GM21737 (cell line): ENCODE results near the gene FAM9C.
"Not testable (repeated sequence)": the region's sequence is repeated elsewhere in the genome, so short reads cannot be mapped to it uniquely, and the experiment has no call there.

Source experiments
- ATAC-seq: cut with Tn5 transposase; IDR thresholded peaks from one replicate; pipeline ENCODE4 v1.9.1; 2021; ENCODE audit warnings: mild to moderate bottlenecking, moderate library complexity; ENCODE audit not compliant: unreplicated experiment

FAM9C gene

GRCh38 chrX:13076176-13076961 is 31.9 kb upstream of the FAM9C start:
- ATAC-seq: no peak

- peak; percentile 77 for ATAC-seq
Measured at GRCh38 chrX:13074297-13075262, 30.2 kb upstream of the FAM9C start.

DNA sequence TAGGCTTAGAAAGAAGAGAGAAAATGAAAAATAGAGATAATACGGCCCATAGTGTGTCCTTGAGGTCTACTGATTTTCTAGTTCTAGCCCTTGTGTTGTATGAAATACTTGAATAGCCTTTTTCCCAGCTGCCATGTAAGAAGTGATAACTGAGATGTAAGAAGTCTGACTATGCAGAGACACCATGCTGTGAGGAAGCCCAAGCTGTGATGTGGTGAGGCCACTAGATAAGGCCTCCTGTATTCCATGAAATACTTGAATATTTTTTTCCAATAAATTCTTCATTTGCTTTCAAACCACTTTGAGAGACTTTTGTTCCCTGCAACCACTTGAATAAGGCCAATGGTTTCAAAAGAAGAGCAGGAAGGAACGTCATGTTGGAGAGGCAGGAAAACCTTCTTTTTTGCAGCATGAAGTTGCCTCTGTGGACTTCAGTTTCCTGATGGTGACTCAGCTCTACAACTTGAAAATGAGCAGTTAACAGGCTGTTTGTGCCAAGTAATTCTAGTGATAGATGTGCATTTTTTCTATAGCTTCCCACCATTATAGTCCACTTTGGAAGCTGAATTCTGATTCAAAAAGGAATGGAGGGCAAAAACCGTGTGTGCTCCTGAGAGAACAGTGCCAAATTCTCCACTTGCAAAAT is 25.5 kb upstream of the FAM9C start:
- no peak for ATAC-seq

- no peak for ATAC-seq
Measured at GRCh38 chrX:13068651-13069050, 24.2 kb upstream of the FAM9C start.

DNA sequence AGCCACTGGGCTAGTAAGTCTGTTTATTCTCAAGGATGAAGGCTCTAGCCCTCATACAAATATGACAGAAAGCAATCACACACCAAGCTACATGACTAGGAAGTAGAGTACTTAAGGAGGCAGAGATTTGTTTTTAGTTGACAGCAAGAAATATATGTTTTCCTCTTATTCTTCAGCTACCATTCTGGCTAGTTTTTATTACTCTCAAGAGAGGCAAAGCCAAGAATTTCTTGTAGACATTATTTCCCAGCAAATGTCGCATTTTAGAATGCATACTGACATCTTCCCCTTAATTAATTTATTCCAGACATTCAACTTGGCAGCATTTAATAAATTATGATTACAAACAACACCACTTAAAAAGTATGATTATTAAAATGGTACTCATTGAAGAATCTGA is 23.4 kb upstream of the FAM9C start:
- ATAC-seq: no peak

DNA sequence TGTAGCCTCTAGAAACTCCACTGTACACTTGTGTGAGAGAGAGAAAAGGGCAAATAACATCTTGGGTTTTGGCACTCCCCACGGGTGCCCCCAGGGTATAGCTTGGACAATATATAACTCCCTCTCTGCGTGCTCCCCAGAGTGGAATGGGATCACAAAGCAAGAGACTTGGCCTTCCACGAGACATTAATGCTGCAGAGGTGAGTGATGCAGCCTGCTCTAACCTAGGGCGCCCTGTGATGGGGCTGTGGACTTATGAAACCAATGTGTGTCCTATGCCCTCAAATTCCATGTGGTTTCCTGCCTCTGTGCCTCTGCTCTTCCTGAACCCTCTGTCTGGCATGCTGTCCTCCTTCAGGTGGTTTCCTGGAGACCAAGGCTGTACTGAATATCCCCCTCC is 22.0 kb upstream of the FAM9C start:
- ATAC-seq: no peak

- no peak for ATAC-seq
Measured at GRCh38 chrX:13064599-13065143, 20.3 kb upstream of the FAM9C start.

DNA sequence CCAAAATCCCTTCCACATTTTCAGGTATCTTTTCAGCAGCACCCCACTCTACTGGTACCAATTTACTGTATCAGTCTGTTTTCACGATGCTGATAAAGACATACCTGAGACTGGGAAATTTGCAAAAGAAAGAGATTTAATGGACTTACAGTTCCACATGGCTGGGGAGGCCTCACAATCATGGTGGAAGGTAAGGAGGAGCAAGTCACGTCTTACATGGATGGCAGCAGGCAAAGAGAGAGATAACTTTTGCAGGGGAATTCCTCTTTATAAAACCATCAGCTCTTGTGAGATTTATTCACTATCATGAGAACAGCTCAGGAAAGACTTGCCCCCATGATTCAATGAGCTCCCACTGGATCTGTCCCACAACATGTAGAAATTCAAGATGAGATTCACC is 18.7 kb upstream of the FAM9C start:
- ATAC-seq: not testable (repeated sequence)

- not testable (repeated sequence) for ATAC-seq
Measured at GRCh38 chrX:13062331-13062730, 17.9 kb upstream of the FAM9C start.

- not testable (repeated sequence) for ATAC-seq
Measured at GRCh38 chrX:13061215-13061708, 16.8 kb upstream of the FAM9C start.

- ATAC-seq: no peak
Measured at GRCh38 chrX:13059637-13060499, 15.4 kb upstream of the FAM9C start.

GRCh38 chrX:13055486-13055885 is 11.1 kb upstream of the FAM9C start:
- no peak for ATAC-seq

- no peak for ATAC-seq
Measured at GRCh38 chrX:13053171-13053570, 8.8 kb upstream of the FAM9C start.

DNA sequence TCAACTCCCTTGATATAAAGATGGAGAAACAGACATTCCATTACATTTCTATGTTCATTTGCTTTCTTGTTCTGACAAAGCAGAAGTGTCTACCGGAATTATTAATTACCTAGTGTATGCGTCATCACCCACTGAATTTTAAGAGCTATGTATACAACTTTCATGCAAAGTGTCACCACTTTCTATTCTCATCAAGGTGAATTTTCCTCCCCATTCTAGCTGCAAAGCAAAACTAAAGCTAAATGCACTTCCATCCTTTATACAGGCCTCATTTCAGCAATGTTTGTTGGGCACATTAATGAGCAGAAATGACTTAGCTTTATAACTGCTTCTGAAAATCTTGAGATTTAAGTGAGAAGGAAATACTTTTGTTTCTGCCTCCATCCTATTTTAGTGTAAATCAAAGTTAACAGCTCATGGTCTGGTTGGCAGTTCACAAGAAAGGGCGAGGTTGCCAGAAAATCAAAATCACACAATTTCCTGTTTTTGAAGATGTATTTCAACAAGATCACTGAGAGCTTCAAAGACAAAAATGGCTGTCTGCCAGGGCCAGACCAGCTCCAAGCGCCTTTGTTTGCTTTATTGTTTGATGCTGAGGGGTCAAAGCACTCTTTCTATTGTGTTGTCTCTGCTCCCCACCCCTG is 7.2 kb upstream of the FAM9C start:
- ATAC-seq: peak; percentile 65

DNA sequence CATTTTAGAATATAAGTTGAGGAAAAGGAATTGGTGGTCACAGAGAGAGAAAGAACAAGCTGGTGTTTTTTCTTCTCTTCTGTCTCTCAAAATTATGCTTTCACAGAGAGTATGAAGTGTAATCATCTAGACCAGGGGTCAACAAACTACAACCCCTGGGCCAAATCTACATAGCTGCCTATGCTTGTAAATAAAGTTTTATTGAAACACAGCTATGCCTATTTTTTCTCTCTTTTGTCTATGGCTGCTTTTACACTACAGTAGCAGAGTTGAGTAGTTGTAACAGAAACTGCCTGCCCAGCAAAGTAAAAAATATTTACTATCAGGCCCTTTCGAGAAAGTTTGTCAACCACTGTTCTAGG is 6.7 kb upstream of the FAM9C start:
- ATAC-seq: no peak

GRCh38 chrX:13050151-13050550 is 5.7 kb upstream of the FAM9C start:
- no peak for ATAC-seq

DNA sequence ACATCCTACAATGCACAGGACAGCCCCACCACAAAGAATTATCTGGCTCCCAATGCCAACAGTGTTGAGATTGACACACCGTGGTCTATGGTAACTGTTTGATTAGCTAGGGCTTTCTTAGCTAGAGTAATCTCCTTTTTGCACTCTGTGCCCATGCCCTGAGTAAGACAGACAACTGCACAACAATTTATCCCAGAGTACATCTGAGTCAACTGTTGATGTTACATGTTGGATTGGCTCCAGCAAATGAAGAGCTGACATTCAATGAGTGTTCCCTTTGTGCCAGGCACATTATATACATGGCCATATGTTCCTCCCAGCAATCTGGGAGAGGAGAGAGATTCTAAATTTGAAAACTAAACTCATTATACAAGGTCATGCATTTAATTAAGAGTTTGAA is 3.9 kb upstream of the FAM9C start:
- no peak for ATAC-seq

DNA sequence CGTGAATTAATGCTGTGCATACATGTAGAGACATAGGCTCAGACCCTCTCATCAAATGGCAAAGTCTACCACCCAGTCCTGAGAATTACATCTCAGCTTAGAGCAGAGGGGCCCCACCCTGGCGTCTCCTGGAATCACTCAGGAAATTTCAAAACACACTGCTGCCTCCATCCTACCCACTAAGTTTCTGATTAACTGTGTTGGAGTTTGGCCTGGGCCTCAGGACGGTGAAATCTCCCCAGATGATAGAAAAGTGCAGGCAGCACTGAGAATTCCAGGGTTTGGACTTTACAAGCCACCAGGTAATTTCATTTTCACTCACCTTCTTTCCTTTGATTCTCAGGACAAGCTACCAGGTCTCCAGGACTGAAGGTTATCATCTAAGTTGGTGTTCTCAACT is 3.3 kb upstream of the FAM9C start:
- no peak for ATAC-seq

DNA sequence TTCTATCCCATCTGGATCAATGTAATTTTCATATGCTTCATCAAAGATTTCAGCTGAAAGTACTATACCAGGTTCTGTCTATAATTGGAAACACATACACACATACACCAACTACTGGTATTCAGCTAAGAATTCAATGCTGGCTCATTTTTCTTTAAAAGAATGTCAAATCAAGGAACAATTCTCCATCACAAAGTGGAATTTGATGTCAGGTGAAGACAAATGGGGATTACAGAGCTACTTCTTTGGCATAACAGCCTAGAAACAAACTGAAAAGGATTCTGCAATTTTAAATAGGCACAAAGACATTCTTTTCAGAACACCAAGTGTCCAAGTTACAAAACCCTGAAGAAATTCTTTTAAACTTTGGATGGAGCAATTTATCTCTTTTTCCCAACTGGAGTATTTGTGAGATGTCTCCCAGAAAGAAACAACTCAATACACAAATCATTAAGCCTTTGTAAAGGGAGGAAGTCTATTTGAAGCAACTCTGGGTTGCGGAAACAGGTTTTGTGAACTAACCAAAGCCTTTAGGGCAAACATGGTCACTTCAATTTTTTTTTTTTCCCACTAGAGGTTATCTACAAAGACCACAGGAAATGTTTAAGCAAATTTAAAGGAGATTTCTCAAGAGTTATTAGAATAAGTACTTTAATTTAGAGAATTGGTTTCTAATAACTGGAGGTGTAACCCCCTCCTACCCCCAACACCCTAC is 1.9 kb upstream of the FAM9C start:
- no peak for ATAC-seq
